RPMI8226 (cell line): ENCODE data around the gene APOBEC3F.
"Not testable (repeated sequence)": the region's sequence is repeated elsewhere in the genome, so short reads cannot be mapped to it uniquely, and the experiment has no call there.

Experiments
- DNase-seq: peaks from one replicate; pipeline ENCODE4 v3.0.0-alpha.2; 2015

APOBEC3F gene

GRCh38 chr22:39028281-39028680, 12.4 kb upstream of the APOBEC3F start:
- DNase-seq: no peak

- no peak for DNase-seq
These were observed 11.4 kb upstream of the APOBEC3F start for GRCh38 chr22:39029227-39029626.

GRCh38 chr22:39030705-39031104, 10.0 kb upstream of the APOBEC3F start:
- DNase-seq: no peak

- not testable (repeated sequence) for DNase-seq
These were observed 9.0 kb upstream of the APOBEC3F start for GRCh38 chr22:39031434-39032295.

- not testable (repeated sequence) for DNase-seq
These were observed 3.6 kb upstream of the APOBEC3F start for GRCh38 chr22:39037071-39037470.

GRCh38 chr22:39039306-39040126, 1.1 kb upstream of the APOBEC3F start:
- DNase-seq: no peak

GRCh38 chr22:39040155-39040537, 518 bp upstream of the APOBEC3F start:
- not testable (repeated sequence) for DNase-seq

GRCh38 chr22:39041908-39042307, 1.2 kb downstream of the APOBEC3F start:
- DNase-seq: no peak

GRCh38 chr22:39043063-39043462, 2.4 kb downstream of the APOBEC3F start:
- DNase-seq: not testable (repeated sequence)

GRCh38 chr22:39045136-39045535, 4.5 kb downstream of the APOBEC3F start:
- DNase-seq: not testable (repeated sequence)

GRCh38 chr22:39049486-39049885, 8.8 kb downstream of the APOBEC3F start:
- DNase-seq: not testable (repeated sequence)

- not testable (repeated sequence) for DNase-seq
These were observed 11.3 kb downstream of the APOBEC3F start for GRCh38 chr22:39051844-39052495.

- no peak for DNase-seq
These were observed 15.0 kb downstream of the APOBEC3F start for GRCh38 chr22:39055658-39056057.

- not testable (repeated sequence) for DNase-seq
These were observed 20.6 kb downstream of the APOBEC3F start for GRCh38 chr22:39061290-39061689.

- not testable (repeated sequence) for DNase-seq
These were observed 21.3 kb downstream of the APOBEC3F start for GRCh38 chr22:39061951-39062350.

GRCh38 chr22:39063904-39064303, 23.2 kb downstream of the APOBEC3F start:
- DNase-seq: peak; percentile 15

GRCh38 chr22:39066442-39067276, 26.0 kb downstream of the APOBEC3F start:
- not testable (repeated sequence) for DNase-seq

GRCh38 chr22:39068033-39068785, 27.5 kb downstream of the APOBEC3F start:
- no peak for DNase-seq

GRCh38 chr22:39070186-39070585, 29.5 kb downstream of the APOBEC3F start:
- DNase-seq: no peak

GRCh38 chr22:39072581-39072981, 31.9 kb downstream of the APOBEC3F start:
- peak; percentile 61 for DNase-seq

GRCh38 chr22:39073981-39074380, 33.3 kb downstream of the APOBEC3F start:
- no peak for DNase-seq
